GM19328 (cell line): ENCODE measurements around the gene ALK.

Source experiments
- ATAC-seq: cut with Tn5 transposase; IDR thresholded peaks from one replicate; pipeline ENCODE4 v1.9.1; 2021; ENCODE audit warnings: mild to moderate bottlenecking, moderate library complexity; ENCODE audit not compliant: unreplicated experiment

The ALK gene

DNA sequence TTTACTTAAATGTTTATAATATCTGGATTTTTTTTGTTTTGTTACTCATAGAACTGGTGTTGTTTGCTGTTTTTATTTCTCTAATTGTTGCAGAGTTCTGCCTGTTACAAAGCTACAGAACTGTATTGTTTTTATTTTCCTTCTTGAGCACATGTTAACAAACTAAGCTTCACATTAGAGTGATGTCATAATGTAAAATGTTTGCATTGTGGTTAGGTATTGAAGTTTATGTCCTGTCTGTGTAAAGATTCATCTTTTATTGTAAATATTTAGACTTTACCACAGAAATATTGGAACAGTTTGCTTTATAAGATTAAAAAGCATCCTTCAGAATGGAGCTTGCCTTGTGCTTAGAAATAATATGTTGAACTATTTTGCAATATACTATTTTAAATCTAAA, 738.5 kb downstream of the ALK start:
- no peak for ATAC-seq

DNA sequence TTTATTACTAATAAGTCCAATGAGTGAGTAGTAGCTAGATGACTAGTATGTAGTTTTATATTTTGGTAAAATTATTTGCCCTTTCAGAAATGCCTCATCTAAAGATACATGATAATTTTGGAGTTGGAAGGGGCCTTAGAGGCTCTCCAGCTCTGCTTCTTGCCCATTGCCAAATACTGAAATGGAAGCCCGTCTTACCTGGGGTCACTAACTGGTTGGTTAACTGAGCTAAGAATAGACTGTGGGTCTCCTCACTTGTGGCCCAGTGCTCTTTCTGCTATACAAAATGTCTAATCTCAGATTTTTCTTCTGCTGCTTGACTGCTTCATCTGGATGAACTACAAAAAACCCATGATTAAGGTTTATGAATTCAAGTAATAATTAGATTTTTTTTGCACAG, 739.1 kb downstream of the ALK start:
- ATAC-seq: no peak

DNA sequence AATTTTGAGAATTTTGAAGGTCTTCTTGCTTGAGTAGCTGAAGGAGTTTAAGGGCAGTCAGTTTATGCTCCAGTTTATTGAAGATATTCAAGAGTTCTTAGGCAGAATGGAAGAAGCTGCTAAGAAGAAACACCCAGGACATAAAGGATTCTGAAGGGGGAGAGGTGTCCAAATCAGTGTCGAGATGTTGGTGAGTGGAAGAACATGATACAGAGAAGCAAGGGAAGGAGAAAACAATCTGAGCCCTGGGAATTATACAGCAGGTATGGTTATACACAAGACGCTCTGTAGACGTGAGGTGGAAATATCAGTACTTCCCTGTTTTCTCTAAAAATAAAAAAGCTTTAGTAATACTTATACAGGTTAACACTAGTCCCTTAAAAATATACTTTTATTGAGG, 746.0 kb downstream of the ALK start:
- ATAC-seq: no peak

DNA sequence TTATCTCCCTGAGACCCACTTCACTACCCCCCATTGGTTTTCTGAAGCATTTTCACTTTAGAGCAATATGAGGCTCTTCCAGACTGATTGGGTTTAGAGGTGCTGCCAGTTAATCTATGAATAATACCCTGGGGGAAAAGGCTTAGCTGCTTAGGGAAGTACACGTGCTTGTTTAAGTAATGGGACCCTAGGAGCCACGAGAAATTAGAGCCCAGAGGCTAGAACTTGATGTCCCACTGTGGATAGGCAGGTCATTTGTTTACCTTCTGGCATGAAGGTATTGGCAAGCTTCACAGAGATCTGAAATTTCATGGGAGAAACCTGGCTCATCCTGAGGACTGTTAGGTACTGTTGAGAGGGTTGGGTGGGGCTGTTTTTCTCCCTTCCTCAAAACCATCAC, 746.4 kb downstream of the ALK start:
- ATAC-seq: no peak

DNA sequence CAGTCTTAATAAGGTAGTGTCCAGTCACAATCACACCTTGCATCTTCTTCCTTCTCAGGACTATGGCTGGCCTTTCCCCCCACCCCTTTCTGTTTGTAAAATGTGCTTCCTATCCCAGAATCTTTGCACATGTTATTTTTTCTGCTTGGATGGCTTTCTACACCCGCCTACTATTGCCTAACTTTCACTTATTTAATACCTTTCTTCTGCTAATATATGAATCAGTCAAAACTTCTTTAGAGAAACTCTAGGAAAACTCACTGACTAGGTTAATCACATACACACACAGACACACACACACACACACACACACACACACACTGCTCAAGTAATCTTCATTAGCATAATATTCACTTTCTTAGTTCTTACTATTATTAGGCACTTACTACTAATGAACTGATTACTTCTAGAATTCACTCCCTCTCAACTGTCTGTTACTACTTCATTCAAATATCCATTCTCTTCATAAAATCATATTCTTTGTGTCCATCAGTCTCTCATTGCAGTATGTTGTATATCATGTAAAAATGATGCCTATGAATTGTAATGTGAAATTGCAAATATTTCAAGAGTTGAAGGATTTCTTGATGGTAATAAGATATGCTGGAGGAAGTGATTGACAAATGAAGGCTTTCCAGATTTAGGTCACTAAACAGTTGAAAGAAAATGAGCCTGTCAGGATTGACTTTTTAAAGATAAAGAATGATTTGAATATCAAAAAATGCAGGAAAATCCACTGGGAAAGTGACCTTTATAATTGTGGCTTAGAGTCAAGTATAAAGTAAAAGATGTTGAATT, 754.9 kb downstream of the ALK start:
- no peak for ATAC-seq

DNA sequence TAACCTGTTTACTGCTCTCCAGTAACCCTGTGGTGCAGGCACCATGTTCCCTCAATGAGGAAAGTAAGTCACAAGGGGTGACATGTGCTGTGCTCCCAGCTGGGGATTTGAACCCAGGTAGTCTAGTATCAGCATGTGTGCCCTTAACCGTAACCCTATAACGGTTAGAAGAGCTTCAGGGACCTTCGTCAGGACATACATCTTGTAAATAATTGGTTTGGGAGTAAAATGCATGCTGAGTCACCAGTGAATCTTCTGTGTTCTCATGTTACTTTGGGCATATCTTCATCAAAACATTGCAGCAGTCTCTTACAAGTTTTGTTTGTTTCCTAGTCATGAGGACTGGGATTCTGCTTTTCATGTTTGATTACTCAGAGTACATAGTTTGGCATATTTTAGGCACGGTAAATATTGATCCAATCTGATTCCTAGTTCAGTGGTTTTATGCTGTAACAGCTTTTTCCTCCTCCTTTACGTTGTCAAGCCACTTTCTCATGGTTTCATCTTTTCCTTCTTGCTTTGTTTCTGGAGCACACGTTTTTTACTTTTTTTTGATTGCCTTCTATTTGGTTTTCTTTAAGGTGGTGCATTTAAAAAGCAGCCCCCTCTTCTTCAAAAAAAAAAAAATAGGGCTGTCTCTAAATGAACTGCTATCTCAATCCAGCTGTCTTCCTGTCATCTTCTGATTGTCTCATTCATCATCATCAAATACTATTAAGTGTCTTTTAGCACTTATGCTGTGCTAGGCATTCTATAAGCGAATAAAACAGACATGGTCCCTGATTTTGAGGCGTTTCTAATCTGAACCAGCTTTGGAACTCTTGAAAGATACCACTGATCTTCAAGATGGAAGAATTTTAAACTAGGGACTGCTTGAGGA, 755.8 kb downstream of the ALK start:
- ATAC-seq: no peak

DNA sequence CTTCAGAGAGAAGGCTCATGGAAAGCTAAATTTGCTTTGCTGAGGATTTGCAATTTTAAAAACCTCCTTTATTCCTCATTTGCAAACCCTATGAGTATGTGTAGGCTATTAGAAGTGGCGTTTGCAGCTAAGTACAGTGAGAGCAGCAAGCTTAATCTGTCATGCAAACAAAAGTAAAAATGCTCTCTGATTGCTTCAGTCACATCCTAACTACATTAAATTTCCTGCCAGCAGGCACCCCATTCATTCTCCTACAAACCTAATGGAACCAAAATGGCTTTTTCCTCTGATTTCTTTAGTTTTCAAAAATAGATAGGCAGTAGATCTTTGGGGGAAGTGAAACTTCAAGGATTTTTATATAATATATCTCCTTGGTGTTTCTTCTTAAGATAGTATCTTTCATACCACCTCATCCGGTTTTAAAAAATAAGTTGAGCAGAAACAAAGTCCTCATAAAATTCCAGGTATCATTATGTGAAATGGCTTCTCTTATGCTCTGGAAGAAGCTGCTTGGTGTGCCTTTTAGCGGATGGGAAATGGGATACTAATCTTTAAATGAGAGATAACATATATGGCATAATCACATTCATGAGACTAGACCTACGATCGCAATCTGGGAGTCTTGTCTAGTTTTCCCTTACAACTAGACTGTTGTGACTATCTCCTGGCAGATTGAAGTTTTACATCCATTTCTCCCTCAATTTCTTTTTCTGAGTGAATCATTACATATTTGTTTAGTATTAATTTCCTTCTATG, 757.1 kb downstream of the ALK start:
- ATAC-seq: no peak

DNA sequence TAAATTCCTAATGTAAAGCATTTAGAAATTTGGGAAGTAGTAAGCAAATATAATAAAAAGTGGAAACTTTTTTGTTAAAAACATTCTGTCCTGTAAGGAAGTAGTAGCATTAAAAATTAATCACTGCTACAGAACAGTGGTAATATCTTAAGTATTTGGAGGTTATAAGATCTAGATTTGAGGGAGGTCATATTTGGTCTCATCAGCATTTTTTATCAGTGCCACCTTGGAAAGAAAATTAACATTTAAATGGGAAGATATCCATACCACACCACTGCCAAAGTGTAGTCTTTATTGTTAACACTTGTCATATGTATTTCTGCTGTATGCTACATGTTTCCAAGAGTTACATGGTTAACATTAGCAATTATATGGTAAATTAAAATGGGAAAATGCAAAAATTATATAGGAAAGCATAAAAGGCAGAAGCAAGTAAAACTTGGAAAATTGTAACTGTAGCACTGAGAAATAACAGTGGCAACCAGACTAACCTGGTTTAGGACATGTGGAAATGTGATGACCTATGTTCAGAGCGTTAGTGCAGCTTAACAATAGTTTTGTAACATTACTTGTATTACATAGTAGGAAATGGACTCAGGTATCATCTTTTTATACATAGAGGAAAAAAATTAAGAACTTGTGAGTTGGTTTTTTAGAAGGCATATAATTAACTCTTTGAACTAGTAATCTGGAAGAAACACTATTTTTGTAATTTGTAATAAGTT, 759.0 kb downstream of the ALK start:
- ATAC-seq: no peak

DNA sequence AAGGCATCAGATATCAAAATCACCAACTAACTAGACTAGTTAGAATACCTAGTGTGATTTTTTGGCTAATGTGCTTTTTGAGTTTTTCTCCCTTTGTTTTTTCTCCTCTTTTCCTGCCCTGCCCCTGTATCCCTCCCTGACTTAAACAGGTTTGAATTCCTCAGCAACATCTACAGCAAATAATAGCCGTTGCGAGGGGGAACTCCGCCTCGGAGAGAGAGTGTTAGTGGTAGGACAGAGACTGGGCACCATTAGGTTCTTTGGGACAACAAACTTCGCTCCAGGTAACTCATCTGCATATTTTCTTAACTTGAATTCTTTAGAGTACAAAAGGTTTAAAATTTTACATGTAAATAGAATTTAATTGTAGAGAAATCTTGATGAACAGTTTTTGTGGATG, 761.2 kb downstream of the ALK start:
- ATAC-seq: no peak

DNA sequence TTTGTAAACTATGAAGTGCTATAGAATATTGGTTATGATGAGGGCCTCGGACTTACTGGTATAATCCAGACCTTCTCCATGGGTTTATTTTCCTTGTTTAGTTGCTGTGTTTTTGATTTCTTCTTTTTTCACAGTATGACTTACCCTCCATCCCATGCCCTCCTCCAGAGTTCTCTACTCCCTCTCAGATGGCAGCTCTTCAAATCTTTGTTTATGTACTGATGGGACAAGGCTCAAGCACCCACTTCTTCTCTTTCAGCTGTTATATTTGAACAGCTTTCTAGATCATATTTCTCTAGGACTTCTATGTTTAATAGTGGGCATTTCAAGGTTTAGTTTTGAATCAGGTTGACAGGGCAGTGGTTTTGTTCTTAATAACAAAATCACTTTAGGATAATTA, 762.3 kb downstream of the ALK start:
- ATAC-seq: no peak

DNA sequence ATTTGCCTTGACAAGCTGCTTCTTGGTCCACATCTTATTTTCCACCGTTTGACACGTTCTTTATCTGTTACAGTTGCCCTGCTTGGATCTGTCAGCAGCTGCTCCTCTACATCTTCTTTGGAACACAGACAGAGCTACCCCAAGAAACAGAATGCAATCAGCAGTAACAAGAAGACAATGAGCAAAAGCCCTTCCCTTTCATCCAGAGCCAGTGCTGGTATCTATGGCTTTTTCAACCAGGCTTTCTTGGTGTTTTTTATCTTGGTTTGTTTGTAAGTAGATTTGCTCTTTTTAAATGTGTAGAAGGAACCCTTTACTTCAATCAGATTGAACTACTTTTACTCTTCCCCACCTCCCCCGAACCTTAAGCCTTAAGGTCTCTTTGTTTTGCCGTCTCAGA, 764.3 kb downstream of the ALK start:
- ATAC-seq: no peak

DNA sequence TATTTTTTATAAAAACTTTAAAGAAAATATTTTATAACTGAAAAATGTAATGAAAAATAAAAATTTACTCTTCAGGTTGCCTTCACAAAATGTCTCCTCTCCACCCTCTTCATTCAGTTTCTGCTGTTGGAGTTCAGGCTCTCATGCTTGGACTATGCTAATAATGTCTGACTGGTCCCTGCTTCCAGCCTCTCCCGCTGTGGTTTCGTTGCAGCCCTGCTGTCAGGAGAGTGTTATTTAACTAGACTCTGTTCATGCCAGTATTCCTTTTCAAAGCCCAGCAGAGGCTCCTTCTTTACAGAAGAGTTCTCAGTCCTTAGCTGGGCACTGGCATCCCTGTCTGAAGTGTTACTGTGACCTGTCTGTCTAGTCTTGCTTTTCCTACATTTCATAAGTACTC, 765.8 kb downstream of the ALK start:
- ATAC-seq: no peak

DNA sequence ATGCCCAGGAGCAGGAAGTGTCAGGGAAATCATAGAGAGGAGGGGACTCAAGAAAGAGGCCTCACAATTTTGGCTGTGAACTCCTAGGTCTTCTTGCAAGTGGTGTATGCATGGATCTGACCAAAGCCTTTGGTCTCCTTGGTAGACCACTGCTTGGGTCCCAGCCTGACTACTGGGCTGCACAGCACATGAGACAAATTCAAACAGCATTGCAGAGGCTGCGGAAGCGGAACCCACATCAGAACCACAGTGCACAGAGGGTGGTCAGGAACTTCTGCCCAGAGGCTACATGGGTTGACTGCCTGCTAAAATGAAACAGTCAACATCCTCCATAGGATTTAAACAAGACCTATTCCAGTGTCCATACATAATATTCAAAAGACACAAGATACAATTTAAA, 766.8 kb downstream of the ALK start:
- ATAC-seq: no peak

DNA sequence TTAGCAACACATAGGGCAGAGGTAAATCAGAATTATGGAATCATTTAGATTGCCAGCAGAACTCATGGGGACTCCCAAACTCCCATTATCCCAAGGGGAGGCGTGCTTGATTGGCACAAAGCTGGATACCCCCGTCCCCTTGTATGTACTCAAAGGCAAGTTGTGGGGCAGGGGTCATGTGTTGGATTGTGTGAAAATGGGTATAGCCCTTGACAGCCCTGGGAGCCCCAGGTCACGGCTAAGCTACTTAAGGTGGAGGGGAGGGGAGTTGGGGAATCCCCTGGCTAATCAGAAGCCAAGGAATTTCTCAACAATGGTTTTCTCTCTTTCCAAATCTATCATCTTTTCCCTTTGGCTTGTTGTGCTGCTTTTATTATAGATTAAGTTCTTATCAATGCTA, 773.4 kb downstream of the ALK start:
- no peak for ATAC-seq

DNA sequence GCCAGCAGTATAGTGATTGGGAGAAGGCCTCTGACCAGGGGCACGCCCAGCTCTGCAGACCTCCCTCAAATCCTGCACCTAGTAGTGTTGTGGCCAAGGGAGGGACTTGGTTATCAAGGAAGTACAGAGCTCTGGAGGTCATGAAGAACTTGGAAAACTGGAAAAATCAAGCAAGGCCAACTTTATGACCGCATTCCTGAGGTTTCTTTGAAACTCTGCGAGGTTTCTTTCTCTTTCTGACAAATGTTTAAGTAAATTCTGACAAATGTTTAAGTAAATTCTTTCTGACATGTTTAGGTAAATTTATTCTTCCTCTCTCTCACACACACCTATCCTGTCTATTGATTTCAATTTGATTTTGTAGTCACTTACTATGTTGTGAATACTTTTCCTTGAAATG, 775.2 kb downstream of the ALK start:
- ATAC-seq: no peak

DNA sequence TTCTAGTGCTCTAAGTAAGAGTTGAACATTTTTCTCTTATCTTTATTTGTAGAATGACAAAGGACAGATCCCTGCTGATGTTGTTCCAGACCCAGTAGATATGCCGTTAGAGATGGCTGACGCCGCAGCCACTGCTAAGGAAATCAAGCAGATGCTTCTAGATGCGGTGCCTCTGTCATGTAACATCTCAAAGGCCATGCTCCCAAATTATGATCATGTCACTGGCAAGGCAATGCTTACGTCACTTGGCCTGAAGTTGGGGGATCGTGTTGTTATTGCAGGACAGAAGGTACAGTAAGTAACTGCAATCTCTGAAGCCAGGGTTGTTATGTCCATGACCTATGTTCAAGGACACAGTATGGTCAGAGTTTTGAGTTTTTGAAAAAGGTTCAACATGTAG, 777.7 kb downstream of the ALK start:
- ATAC-seq: no peak
